C4-2B (cell line): ENCODE measurements around the gene AKAP4.

ENCODE experiments used
- CTCF ChIP-seq: fragments of 450-650 bp; conservative IDR thresholded peaks from 2 replicates; pipeline ENCODE4 v1.5.1; 2017; ENCODE audit warnings: mild to moderate bottlenecking
- ZFX ChIP-seq: fragments of 450-650 bp; IDR thresholded peaks from 2 replicates; pipeline ENCODE4 v1.6.1; 2017

- TF ChIP-seq CTCF (no peak), ZFX (no peak)
Observed at GRCh38 chrX:50188859-50189600, 11.8 kb downstream of the AKAP4 start.
